SU-DHL-6 (cell line): ENCODE measurements around the gene SBNO2.

Source experiments
- CTCF ChIP-seq: fragments of 200-600 bp; sonication (generic); IDR thresholded peaks from one replicate; pipeline ENCODE4 v1.5.1; 2017; ENCODE audit warnings: antibody characterized with exemption, mild to moderate bottlenecking, low read length, moderate library complexity; ENCODE audit not compliant: insufficient read depth, poor library complexity, severe bottlenecking
- EZH2phosphoT487 ChIP-seq: fragments of 200-600 bp; sonication (generic), shearing (Covaris generic); conservative IDR thresholded peaks from 2 replicates; pipeline ENCODE4 v1.6.1; 2018; ENCODE audit warnings: mild to moderate bottlenecking, antibody characterized with exemption, low read length, moderate library complexity, mixed read lengths

- TF ChIP-seq EZH2phosphoT487 (no peak), CTCF (no peak)
These were observed 7.0 kb downstream of the SBNO2 start for GRCh38 chr19:1166872-1167573.
